HepG2 (cell line): ENCODE data around the gene NEMF. TPM values are rescaled to one million over a fixed set of nuclear protein-coding genes. Genes with fewer than 3 reads are reported as not detected.
A peak's percentile ranks its signal among the peaks of the same experiment; 100 is the strongest.

Experiments used
- FLYWCH1 ChIP-seq: sonication (generic); formaldehyde crosslinking; IDR thresholded peaks from 2 replicates; pipeline ENCODE4 v1.8.1; 2023; ENCODE audit warnings: mild to moderate bottlenecking, missing genetic modification reagents
- FOXA1 ChIP-seq, 2 experiments: fragments of 450-650 bp in 1 of 2; sonication (generic) in 1 of 2; formaldehyde crosslinking in 1 of 2; IDR thresholded peaks; 2 replicates each; pipeline versions ENCODE4 v1.4.0 to v1.6.1; 2016 to 2020; ENCODE audit warnings: missing genetic modification reagents in 1 of 2
- FOXK1 ChIP-seq: sonication (generic); formaldehyde crosslinking; IDR thresholded peaks from 2 replicates; pipeline ENCODE4 v1.4.0; 2020; ENCODE audit warnings: low read depth, missing genetic modification reagents, borderline replicate concordance
- GATAD1 ChIP-seq: IDR thresholded peaks from 2 replicates; pipeline ENCODE4 v1.6.1; 2016; ENCODE audit warnings: missing genetic modification reagents, missing compliant biosample characterization
- GTF3A ChIP-seq: sonication (generic); formaldehyde crosslinking; conservative IDR thresholded peaks from 2 replicates; pipeline ENCODE4 v1.4.0; 2020; ENCODE audit warnings: mild to moderate bottlenecking, missing genetic modification reagents
- HMG20B ChIP-seq: conservative IDR thresholded peaks from 2 replicates; pipeline ENCODE4 v1.6.1; 2016; ENCODE audit warnings: missing genetic modification reagents, missing compliant biosample characterization
- HOXD1 ChIP-seq: sonication (generic); formaldehyde crosslinking; IDR thresholded peaks from 2 replicates; pipeline ENCODE4 v1.5.0; 2020; ENCODE audit warnings: missing genetic modification reagents
- ISL2 ChIP-seq: sonication (generic); formaldehyde crosslinking; IDR thresholded peaks from 2 replicates; pipeline ENCODE4 v1.5.0; 2020; ENCODE audit warnings: missing genetic modification reagents
- KLF16 ChIP-seq, 2 experiments: sonication (generic) in 1 of 2; formaldehyde crosslinking in 1 of 2; IDR thresholded peaks; 2 replicates each; pipeline versions ENCODE4 v1.6.1 to v1.8.0; 2016 to 2023; ENCODE audit warnings: missing genetic modification reagents in 2 of 2, missing compliant biosample characterization in 1 of 2
- NKX3-1 ChIP-seq: sonication (generic); formaldehyde crosslinking; IDR thresholded peaks from 2 replicates; pipeline ENCODE4 v1.5.0; 2020; ENCODE audit warnings: missing genetic modification reagents
- SALL2 ChIP-seq: sonication (generic); formaldehyde crosslinking; IDR thresholded peaks from 2 replicates; pipeline ENCODE4 v1.8.1; 2023; ENCODE audit warnings: mild to moderate bottlenecking, missing genetic modification reagents, inconsistent platforms
- UBTF ChIP-seq: sonication (generic); formaldehyde crosslinking; IDR thresholded peaks from 2 replicates; pipeline ENCODE4 v1.4.0; 2020; ENCODE audit warnings: mild to moderate bottlenecking, missing genetic modification reagents
- ZMYM4 ChIP-seq: sonication (generic); formaldehyde crosslinking; IDR thresholded peaks from 2 replicates; pipeline ENCODE4 v1.8.1; 2023; ENCODE audit warnings: mild to moderate bottlenecking, missing genetic modification reagents
- ZNF597 ChIP-seq: sonication (generic); formaldehyde crosslinking; IDR thresholded peaks from 2 replicates; pipeline ENCODE4 v1.5.0; 2020; ENCODE audit warnings: missing genetic modification reagents
- ZNF652 ChIP-seq: IDR thresholded peaks from 2 replicates; pipeline ENCODE4 v1.6.1; 2016; ENCODE audit warnings: low read depth, borderline replicate concordance
- ZNF746 ChIP-seq: sonication (generic); formaldehyde crosslinking; IDR thresholded peaks from 2 replicates; pipeline ENCODE4 v1.8.0; 2022; ENCODE audit warnings: mild to moderate bottlenecking, missing genetic modification reagents
- ZNF782 ChIP-seq: sonication (generic); formaldehyde crosslinking; IDR thresholded peaks from 2 replicates; pipeline ENCODE4 v1.4.0; 2020; ENCODE audit warnings: missing genetic modification reagents, mild to moderate bottlenecking, borderline replicate concordance
- ZSCAN25 ChIP-seq: sonication (generic); formaldehyde crosslinking; IDR thresholded peaks from 2 replicates; pipeline ENCODE4 v1.8.0; 2022; ENCODE audit warnings: mild to moderate bottlenecking, missing genetic modification reagents
- polyA plus RNA-seq, 8 experiments: library from polyadenylated mRNA; depleted of rRNA in 3 of 8; stranded (reverse) in 7 of 8; unstranded in 1 of 8; fragments of >200 nt; fragmentation: Illumina TruSeq in 4 of 8; extraction: Trizol in 4 of 8; gene quantifications; 2 replicates each; pipeline versions ENCODE4 v1.2.1 to v1.2.3, GENCODE V29; 2011 to 2016; ENCODE audit warnings: low read depth in 4 of 8, missing spikeins in 1 of 8, mixed read lengths in 1 of 8; ENCODE audit not compliant: insufficient read depth in 1 of 8
- total RNA-seq, 5 experiments: library from RNA; depleted of rRNA; stranded (reverse); fragments of >200 nt; fragmentation: Illumina TruSeq; extraction: Trizol; gene quantifications; 2 replicates each; pipeline ENCODE4 v1.2.3, GENCODE V29; 2016; ENCODE audit warnings: low read depth in 1 of 5
- TF ChIP-seq, protein P1 (sequence below): sonication (generic); formaldehyde crosslinking; conservative IDR thresholded peaks from 2 replicates; pipeline ENCODE4 v1.4.0; 2020; ENCODE audit warnings: missing genetic modification reagents
- TF ChIP-seq, protein P2 (sequence below): sonication (generic); formaldehyde crosslinking; IDR thresholded peaks from 2 replicates; pipeline ENCODE4 v1.5.1; 2020; ENCODE audit warnings: mild to moderate bottlenecking, missing genetic modification reagents, borderline replicate concordance

The NEMF gene
- total and polyA plus RNA-seq, 2 of the 13 experiments (the other 11 are each of a cell fraction or from before 2014, with no cell fraction given) = 21.3 to 57.9 TPM

DNA sequence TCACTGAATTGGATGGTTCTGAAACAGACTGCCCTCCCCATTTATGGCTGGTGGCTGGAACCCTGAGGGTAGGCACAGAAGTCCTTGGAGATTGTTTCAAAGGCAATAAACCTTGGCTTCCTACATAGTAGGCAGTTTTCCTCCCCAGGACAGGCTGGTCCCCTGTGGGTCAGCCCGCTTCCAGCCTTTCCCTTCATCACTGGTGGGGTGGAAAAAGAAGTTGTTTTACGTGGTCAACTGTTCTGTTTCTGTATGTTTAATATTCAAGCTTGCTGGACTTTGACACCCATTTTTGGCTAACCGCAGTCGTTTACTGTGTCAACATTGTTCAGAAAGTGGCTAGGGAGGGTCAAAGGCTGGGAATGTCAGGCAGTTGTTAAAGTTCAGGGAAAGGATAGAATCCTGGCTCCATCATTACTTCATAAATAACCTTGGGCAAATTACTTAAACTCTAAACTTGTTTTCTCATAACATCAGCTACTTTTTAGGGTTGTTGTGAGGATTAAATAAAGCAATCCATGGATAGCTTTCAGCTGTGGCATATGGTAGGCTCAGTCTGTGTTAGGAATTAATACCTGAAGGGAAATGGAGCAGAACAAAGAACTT is 82.3 kb downstream of the NEMF start (continued):
- TF ChIP-seq NKX3-1 (peak; percentile 76), HOXD1 (CRISPR knock-in tag) (0 out of 2 replicates have a peak, but pooled peaks have one; percentile 62), ZNF597 (CRISPR knock-in tag) (no peak), GATAD1 (CRISPR knock-in tag) (peak; percentile 46), ZNF746 (CRISPR knock-in tag) (peak; percentile 44; the same call in 1 of the 2 replicates), FOXK1 (CRISPR knock-in tag) (peak; percentile 87; the same call in 1 of the 2 replicates), ZMYM4 (peak; percentile 72), UBTF (CRISPR knock-in tag) (peak; percentile 24; the same call in 1 of the 2 replicates), ZSCAN25 (no peak), HMG20B (CRISPR knock-in tag) (peak; percentile 86), FOXA1 (IDR thresholded peaks at IDR 0.05) (peak; percentile 64), FOXA1 (CRISPR knock-in tag; IDR thresholded peaks at IDR 0.05) (peak; percentile 97), ZNF652 (CRISPR knock-in tag) (0 out of 2 replicates have a peak, but pooled peaks have one; percentile 31), SALL2 (CRISPR knock-in tag) (no peak), GTF3A (CRISPR knock-in tag) (peak; percentile 48; the same call in 1 of the 2 replicates), ISL2 (CRISPR knock-in tag) (peak; percentile 86), ZNF782 (no peak; the same call in 1 of the 2 replicates), FLYWCH1 (no peak), KLF16 (CRISPR knock-in tag; IDR thresholded peaks at IDR 0.05) (peak in 1 of 2 experiments; percentile 78; a peak in 2 of 4 replicates)
- TF ChIP-seq, protein P1, sequence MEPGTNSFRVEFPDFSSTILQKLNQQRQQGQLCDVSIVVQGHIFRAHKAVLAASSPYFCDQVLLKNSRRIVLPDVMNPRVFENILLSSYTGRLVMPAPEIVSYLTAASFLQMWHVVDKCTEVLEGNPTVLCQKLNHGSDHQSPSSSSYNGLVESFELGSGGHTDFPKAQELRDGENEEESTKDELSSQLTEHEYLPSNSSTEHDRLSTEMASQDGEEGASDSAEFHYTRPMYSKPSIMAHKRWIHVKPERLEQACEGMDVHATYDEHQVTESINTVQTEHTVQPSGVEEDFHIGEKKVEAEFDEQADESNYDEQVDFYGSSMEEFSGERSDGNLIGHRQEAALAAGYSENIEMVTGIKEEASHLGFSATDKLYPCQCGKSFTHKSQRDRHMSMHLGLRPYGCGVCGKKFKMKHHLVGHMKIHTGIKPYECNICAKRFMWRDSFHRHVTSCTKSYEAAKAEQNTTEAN = peak; percentile 63; the same call in 1 of the 2 replicates
- TF ChIP-seq, protein P2, sequence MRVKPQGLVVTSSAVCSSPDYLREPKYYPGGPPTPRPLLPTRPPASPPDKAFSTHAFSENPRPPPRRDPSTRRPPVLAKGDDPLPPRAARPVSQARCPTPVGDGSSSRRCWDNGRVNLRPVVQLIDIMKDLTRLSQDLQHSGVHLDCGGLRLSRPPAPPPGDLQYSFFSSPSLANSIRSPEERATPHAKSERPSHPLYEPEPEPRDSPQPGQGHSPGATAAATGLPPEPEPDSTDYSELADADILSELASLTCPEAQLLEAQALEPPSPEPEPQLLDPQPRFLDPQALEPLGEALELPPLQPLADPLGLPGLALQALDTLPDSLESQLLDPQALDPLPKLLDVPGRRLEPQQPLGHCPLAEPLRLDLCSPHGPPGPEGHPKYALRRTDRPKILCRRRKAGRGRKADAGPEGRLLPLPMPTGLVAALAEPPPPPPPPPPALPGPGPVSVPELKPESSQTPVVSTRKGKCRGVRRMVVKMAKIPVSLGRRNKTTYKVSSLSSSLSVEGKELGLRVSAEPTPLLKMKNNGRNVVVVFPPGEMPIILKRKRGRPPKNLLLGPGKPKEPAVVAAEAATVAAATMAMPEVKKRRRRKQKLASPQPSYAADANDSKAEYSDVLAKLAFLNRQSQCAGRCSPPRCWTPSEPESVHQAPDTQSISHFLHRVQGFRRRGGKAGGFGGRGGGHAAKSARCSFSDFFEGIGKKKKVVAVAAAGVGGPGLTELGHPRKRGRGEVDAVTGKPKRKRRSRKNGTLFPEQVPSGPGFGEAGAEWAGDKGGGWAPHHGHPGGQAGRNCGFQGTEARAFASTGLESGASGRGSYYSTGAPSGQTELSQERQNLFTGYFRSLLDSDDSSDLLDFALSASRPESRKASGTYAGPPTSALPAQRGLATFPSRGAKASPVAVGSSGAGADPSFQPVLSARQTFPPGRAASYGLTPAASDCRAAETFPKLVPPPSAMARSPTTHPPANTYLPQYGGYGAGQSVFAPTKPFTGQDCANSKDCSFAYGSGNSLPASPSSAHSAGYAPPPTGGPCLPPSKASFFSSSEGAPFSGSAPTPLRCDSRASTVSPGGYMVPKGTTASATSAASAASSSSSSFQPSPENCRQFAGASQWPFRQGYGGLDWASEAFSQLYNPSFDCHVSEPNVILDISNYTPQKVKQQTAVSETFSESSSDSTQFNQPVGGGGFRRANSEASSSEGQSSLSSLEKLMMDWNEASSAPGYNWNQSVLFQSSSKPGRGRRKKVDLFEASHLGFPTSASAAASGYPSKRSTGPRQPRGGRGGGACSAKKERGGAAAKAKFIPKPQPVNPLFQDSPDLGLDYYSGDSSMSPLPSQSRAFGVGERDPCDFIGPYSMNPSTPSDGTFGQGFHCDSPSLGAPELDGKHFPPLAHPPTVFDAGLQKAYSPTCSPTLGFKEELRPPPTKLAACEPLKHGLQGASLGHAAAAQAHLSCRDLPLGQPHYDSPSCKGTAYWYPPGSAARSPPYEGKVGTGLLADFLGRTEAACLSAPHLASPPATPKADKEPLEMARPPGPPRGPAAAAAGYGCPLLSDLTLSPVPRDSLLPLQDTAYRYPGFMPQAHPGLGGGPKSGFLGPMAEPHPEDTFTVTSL (CRISPR knock-in tag) = peak; percentile 96
